Gastroesophageal sphincter (tissue), 4 donors: ENCODE results near the gene ARHGEF38. TPM values are rescaled to one million over a fixed set of nuclear protein-coding genes. Genes with fewer than 3 reads are reported as not detected.

Experiments
- ATAC-seq: fragments of 150-250 bp; one replicate; pipeline ENCODE4 v1.9.1; 2016; ENCODE audit warnings: mild to moderate bottlenecking, moderate library complexity
- H3K27ac ChIP-seq, 4 donors: fragments of 200-600 bp; sonication (generic) in 3 of 4; 1 replicate in 3 of 4; 2 replicates in 1 of 4; pipeline ENCODE4 v1.5.1; 2016 to 2019
- H3K27me3 ChIP-seq: fragments of 200-600 bp; sonication (generic); one replicate; pipeline ENCODE4 v1.5.1; 2019
- H3K36me3 ChIP-seq, 2 donors: fragments of 200-600 bp; sonication (generic); one replicate each; pipeline ENCODE4 v1.5.1; 2019; ENCODE audit warnings: control low read depth in 1 of 2
- H3K4me1 ChIP-seq, 3 donors: fragments of 200-600 bp; sonication (generic); 1 replicate in 2 of 3; 2 replicates in 1 of 3; pipeline ENCODE4 v1.5.1; 2016 to 2019; ENCODE audit warnings: control low read depth in 2 of 3
- H3K4me3 ChIP-seq, 2 donors: fragments of 200-600 bp; sonication (generic); one replicate each; pipeline ENCODE4 v1.5.1; 2019; ENCODE audit warnings: mild to moderate bottlenecking in 1 of 2, moderate library complexity in 1 of 2
- H3K9me3 ChIP-seq, 3 donors: fragments of 200-600 bp; sonication (generic); one replicate each; pipeline ENCODE4 v1.5.1; 2017 to 2019; ENCODE audit warnings: control low read depth in 2 of 3
- EP300 ChIP-seq: sonication (generic); formaldehyde crosslinking; IDR thresholded peaks from one replicate; pipeline ENCODE4 v1.6.1; 2017; ENCODE audit warnings: antibody characterized with exemption, mild to moderate bottlenecking
- POLR2A ChIP-seq, 2 donors: fragments of 450-650 bp; IDR thresholded peaks; one replicate each; pipeline ENCODE4 v1.6.1; 2017; ENCODE audit warnings: antibody characterized with exemption in 2 of 2, mild to moderate bottlenecking in 2 of 2, moderate library complexity in 1 of 2
- POLR2AphosphoS5 ChIP-seq: sonication (generic); formaldehyde crosslinking; IDR thresholded peaks from one replicate; pipeline ENCODE4 v1.6.1; 2017; ENCODE audit warnings: antibody characterized with exemption
- WGBS, 2 donors: methylation state at CpG; one replicate each; pipeline ENCODE4 v1.1.5; 2018; ENCODE audit warnings: low coverage in 1 of 2; 5-methylcytosine and 5-hydroxymethylcytosine counted together
- total RNA-seq, 4 donors: library from RNA; depleted of rRNA; stranded (reverse); fragments of >200 nt; gene quantifications; one replicate each; pipeline ENCODE4 v1.1.0, GENCODE V29; 2016
- TF ChIP-seq, protein P1 (sequence below), 4 experiments: fragments of 200-600 bp in 2 of 4; fragments of 450-650 bp in 2 of 4; sonication (generic) in 1 of 4; IDR thresholded peaks; one replicate each; pipeline ENCODE4 v1.5.1; 2017 to 2019; ENCODE audit warnings: antibody characterized with exemption in 4 of 4, mild to moderate bottlenecking in 2 of 4, moderate library complexity in 2 of 4

ARHGEF38 gene
- total RNA-seq, 4 donors from 2014 or later, result 0.25 TPM; not detected in 3

DNA sequence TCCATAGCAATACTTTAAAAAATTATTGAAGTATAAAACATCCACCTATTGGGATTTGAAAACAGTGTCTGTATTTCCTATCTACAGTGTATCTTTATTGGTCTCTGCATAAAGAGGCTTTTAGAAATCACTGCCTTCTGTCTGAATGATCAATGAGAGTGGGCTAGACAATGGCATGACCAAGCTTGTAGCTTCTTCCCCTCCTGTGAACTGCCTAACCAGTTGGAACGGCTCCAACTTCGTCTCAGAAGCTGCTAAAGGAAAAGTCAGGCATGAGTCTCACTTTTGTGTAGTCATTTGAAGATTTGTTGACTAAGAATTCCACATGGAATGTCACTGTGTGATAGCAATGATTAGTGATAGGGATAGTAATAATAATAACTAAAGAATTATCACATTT lies 91.8 kb downstream of the ARHGEF38 start:
- ATAC-seq, result no peak
- no peaks in the 10 kb centered on the region for H3K4me1 ChIP-seq
- no peak overlapping the region for H3K4me3 ChIP-seq
- TF ChIP-seq POLR2AphosphoS5 (no peak), EP300 (no peak), POLR2A (IDR thresholded peaks at IDR 0.05) (no peak)
- TF ChIP-seq, protein P1, sequence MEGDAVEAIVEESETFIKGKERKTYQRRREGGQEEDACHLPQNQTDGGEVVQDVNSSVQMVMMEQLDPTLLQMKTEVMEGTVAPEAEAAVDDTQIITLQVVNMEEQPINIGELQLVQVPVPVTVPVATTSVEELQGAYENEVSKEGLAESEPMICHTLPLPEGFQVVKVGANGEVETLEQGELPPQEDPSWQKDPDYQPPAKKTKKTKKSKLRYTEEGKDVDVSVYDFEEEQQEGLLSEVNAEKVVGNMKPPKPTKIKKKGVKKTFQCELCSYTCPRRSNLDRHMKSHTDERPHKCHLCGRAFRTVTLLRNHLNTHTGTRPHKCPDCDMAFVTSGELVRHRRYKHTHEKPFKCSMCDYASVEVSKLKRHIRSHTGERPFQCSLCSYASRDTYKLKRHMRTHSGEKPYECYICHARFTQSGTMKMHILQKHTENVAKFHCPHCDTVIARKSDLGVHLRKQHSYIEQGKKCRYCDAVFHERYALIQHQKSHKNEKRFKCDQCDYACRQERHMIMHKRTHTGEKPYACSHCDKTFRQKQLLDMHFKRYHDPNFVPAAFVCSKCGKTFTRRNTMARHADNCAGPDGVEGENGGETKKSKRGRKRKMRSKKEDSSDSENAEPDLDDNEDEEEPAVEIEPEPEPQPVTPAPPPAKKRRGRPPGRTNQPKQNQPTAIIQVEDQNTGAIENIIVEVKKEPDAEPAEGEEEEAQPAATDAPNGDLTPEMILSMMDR (IDR thresholded peaks at IDR 0.05), result no peak
- H3K27ac ChIP-seq, result no peak overlapping the region
- 43 to 58% methylated on average over 2 of the region's 2 CpGs for WGBS, 2 donors
- no peaks in the 10 kb centered on the region for H3K36me3 ChIP-seq
- H3K9me3 ChIP-seq, result no peaks in the 10 kb centered on the region
- H3K27me3 ChIP-seq, result no peaks in the 10 kb centered on the region

GRCh38 chr4:105645440-105645839 lies 93.0 kb downstream of the ARHGEF38 start:
- TF ChIP-seq EP300 (no peak), POLR2AphosphoS5 (no peak), POLR2A (IDR thresholded peaks at IDR 0.05) (no peak)
- TF ChIP-seq, protein P1 (IDR thresholded peaks at IDR 0.05), result no peak
- WGBS, 2 donors, result 19 to 50% methylated on average over 1 of the region's 1 CpG
- Histone ChIP-seq H3K4me1 (no peaks in the 10 kb centered on the region), H3K27ac (no peak overlapping the region), H3K9me3 (no peaks in the 10 kb centered on the region), H3K4me3 (no peak overlapping the region), H3K36me3 (no peaks in the 10 kb centered on the region), H3K27me3 (no peaks in the 10 kb centered on the region)
- ATAC-seq, result no peak

- TF ChIP-seq EP300, result no peak
- no peak for TF ChIP-seq POLR2AphosphoS5
- TF ChIP-seq, protein P1 (IDR thresholded peaks at IDR 0.05), result no peak
- no peak for TF ChIP-seq POLR2A (IDR thresholded peaks at IDR 0.05)
- 50 to 58% methylated on average over 1 of the region's 1 CpG for WGBS, 2 donors
- H3K9me3 ChIP-seq, result no peaks in the 10 kb centered on the region
- H3K27me3 ChIP-seq, result no peaks in the 10 kb centered on the region
- ATAC-seq, result no peak
- H3K27ac ChIP-seq, result no peak overlapping the region
- no peak overlapping the region for H3K4me3 ChIP-seq
- H3K4me1 ChIP-seq, result no peaks in the 10 kb centered on the region
- H3K36me3 ChIP-seq, result no peaks in the 10 kb centered on the region
These were observed 97.8 kb downstream of the ARHGEF38 start for GRCh38 chr4:105650190-105650589.

DNA sequence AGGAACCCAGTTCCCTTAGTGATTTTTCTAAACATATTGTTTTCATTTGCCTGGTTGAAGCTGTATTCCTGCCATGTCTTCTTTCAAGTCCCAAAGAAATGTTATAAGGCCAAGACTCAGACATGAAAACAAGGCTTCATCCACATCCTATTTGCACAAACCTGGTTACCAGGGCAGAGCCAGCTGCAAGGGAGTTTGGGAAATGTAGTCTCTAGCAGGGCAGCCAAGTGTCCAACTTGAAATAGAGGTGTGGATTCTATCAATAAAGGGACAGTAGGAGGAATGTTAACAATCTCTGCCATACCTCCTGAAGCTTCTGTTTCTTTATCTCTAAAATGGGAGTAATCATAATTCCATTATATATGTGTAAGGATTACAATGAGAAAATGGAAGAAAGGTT lies 99.5 kb downstream of the ARHGEF38 start:
- Histone ChIP-seq H3K27me3 (no peaks in the 10 kb centered on the region), H3K27ac (no peak overlapping the region), H3K4me1 (no peaks in the 10 kb centered on the region), H3K4me3 (no peak overlapping the region), H3K36me3 (no peaks in the 10 kb centered on the region), H3K9me3 (no peaks in the 10 kb centered on the region)
- ATAC-seq, result no peak
- TF ChIP-seq, protein P1 (IDR thresholded peaks at IDR 0.05), result no peak

GRCh38 chr4:105652286-105652888 lies 100.0 kb downstream of the ARHGEF38 start:
- no peaks in the 10 kb centered on the region for H3K9me3 ChIP-seq
- H3K4me1 ChIP-seq, result no peaks in the 10 kb centered on the region
- no peaks in the 10 kb centered on the region for H3K27me3 ChIP-seq
- no peak for TF ChIP-seq POLR2AphosphoS5
- TF ChIP-seq, protein P1 (IDR thresholded peaks at IDR 0.05), result no peak
- no peak for ATAC-seq
- no peaks in the 10 kb centered on the region for H3K36me3 ChIP-seq
- H3K4me3 ChIP-seq, result no peak overlapping the region
- no peak overlapping the region for H3K27ac ChIP-seq
- WGBS, 2 donors, result 23 to 43% methylated on average over 4 of the region's 4 CpGs
